Pancreas (tissue), 10 donors: ENCODE measurements around the gene UBN2. TPM values are rescaled to one million over a fixed set of nuclear protein-coding genes. Genes with fewer than 3 reads are reported as not detected.

Experiments
- ATAC-seq, 4 donors: fragments of 200-7000 bp; cut with Tn5 transposase; one replicate each; pipeline versions ENCODE4 v1.8.0 to v1.9.1; 2020; ENCODE audit warnings: mild to moderate bottlenecking in 4 of 4, moderate library complexity in 4 of 4
- DNase-seq, 6 donors: peaks; one replicate each; pipeline ENCODE4 v3.0.0-alpha.2; 2020
- FAIRE-seq: peaks from 2 replicates; lab custom pipeline; 2012; peaks lifted over from hg19 to GRCh38; lab: Jason Lieb, UNC
- H3K27ac ChIP-seq, 4 donors: fragments of 200-600 bp; sonication (generic); 1 replicate in 3 of 4; 2 replicates in 1 of 4; pipeline versions ENCODE4 v1.5.0 to v1.8.0; 2020
- H3K27me3 ChIP-seq, 4 donors: fragments of 200-600 bp; one replicate each; pipeline ENCODE4 v1.8.0; 2021
- H3K36me3 ChIP-seq, 3 donors: fragments of 200-600 bp; sonication (generic) in 1 of 3; one replicate each; pipeline versions ENCODE4 v1.5.0 to v1.8.0; 2020 to 2021
- H3K4me1 ChIP-seq, 3 donors: fragments of 200-600 bp; one replicate each; pipeline ENCODE4 v1.8.0; 2021
- H3K4me3 ChIP-seq, 4 donors: fragments of 200-600 bp; sonication (generic) in 2 of 4; one replicate each; pipeline versions ENCODE4 v1.5.0 to v1.8.0; 2020 to 2021
- H3K9me3 ChIP-seq, 4 donors: fragments of 200-600 bp; one replicate each; pipeline ENCODE4 v1.8.0; 2021
- CTCF ChIP-seq, 4 donors: fragments of 200-600 bp; sonication (generic) in 3 of 4; IDR thresholded peaks; one replicate each; pipeline versions ENCODE4 v1.5.0 to v1.8.0; 2021; ENCODE audit warnings: antibody characterized with exemption in 4 of 4
- WGBS, 2 donors: extraction: QIAGEN DNeasy Blood & Tissue Kit; methylation state at CpG; one replicate each; pipeline ENCODE4 v1.1.7; 2013; 5-methylcytosine and 5-hydroxymethylcytosine counted together
- intact Hi-C, 3 donors: fragments of 100-400 bp; cut with DNase I; formaldehyde crosslinking; loops; one replicate each; pipeline versions ENCODE4 v1.11.1 to v1.14.2; 2022
- polyA plus RNA-seq, 2 donors: library from polyadenylated mRNA; stranded (reverse); fragments of 200-250 nt; gene quantifications; one replicate each; pipeline ENCODE4 v1.2.3, GENCODE V29; 2013
- total RNA-seq, 6 donors: library from RNA; stranded (reverse); fragmentation: NEBNext Ultra II Directional in 4 of 6; extraction: Animal tissue kit (Norgen Biotek cat#: 25700) in 4 of 6; gene quantifications; one replicate each; pipeline versions ENCODE4 v1.2.1 to v1.2.4, GENCODE V29; 2021 to 2023
- donor health status: healthy with polysubstance abuse.
- donor health status: DM: no; HTN: no; CAD: no; lungs with moderate emphysema.
- donor health status: DM: no; HTN: no; CAD: no.
- donor health status: control.
- donor health status: control.
- donor health status: Bipolar disorder and iron deficiency.
- donor health status: DM: yes; HTN: yes; CAD: no.
- donor health status: DM: no; HTN: no; CAD: no.
- donor health status: DM: no; HTN: no; CAD: no.
- donor health status: DM: yes; HTN: yes; CAD: no.

Gene UBN2
- total RNA-seq (10 to 100 TPM; 11.5 to 20.3 (median 16.6) TPM), polyA plus RNA-seq (1 to 10 TPM; 2.9 to 3.4 TPM)

GRCh38 chr7:139230774-139231512 lies at the start of gene UBN2:
Gene UBN2 (plus strand): TSS chr7:139231237. CDS start chr7:139231485, 248 bp downstream.
- TF ChIP-seq CTCF (IDR thresholded peaks at IDR 0.05), result no peak
- peak; percentile 57 for FAIRE-seq
- Histone ChIP-seq H3K36me3 (no peaks in the 10 kb centered on the region), H3K9me3 (no peaks in the 10 kb centered on the region), H3K4me1 (peaks cover 0 to 22% (median 18%) of the 10 kb centered on the region in 3 donors), H3K4me3 (peak within 1 kb of the TSS; percentile 73 to 99 (median 86)), H3K27ac (peak within 1 kb of the TSS; percentile 92 to 95 (median 93)), H3K27me3 (no peaks in the 10 kb centered on the region)
- intact Hi-C loops, result no loop called here
- DNase-seq, result peak; percentile 95 to 99 (median 96)
- peak; percentile 94 to 99 (median 96) for ATAC-seq
- WGBS, 2 donors, result 0 to 1% methylated on average over 61 to 63 of the region's 63 CpGs

GRCh38 chr7:139181404-139181803 lies 49.6 kb upstream of the UBN2 start:
- FAIRE-seq, result no peak
- Histone ChIP-seq H3K27me3 (no peaks in the 10 kb centered on the region), H3K27ac (no peak overlapping the region), H3K4me1 (no peaks in the 10 kb centered on the region), H3K9me3 (no peaks in the 10 kb centered on the region), H3K36me3 (peaks cover 0 to 5% (median 2%) of the 10 kb centered on the region in 3 donors), H3K4me3 (no peak overlapping the region)
- ATAC-seq, result no peak
- no peak for DNase-seq
- WGBS, 2 donors, result 95 to 98% methylated on average over 2 of the region's 2 CpGs
- intact Hi-C loops, result no loop called here
- no peak for TF ChIP-seq CTCF (IDR thresholded peaks at IDR 0.05)

GRCh38 chr7:139182363-139182762 lies 48.7 kb upstream of the UBN2 start:
- Histone ChIP-seq H3K4me3 (no peak overlapping the region), H3K36me3 (peaks cover 0 to 5% (median 2%) of the 10 kb centered on the region in 3 donors), H3K4me1 (no peaks in the 10 kb centered on the region), H3K9me3 (no peaks in the 10 kb centered on the region), H3K27ac (no peak overlapping the region), H3K27me3 (no peaks in the 10 kb centered on the region)
- DNase-seq (no peak), FAIRE-seq (no peak), ATAC-seq (no peak)
- 62 to 64% methylated on average over 1 of the region's 1 CpG for WGBS, 2 donors
- intact Hi-C loops, result no loop called here
- no peak for TF ChIP-seq CTCF (IDR thresholded peaks at IDR 0.05)

- Histone ChIP-seq H3K9me3 (no peaks in the 10 kb centered on the region), H3K36me3 (peaks cover 0 to 5% (median 2%) of the 10 kb centered on the region in 3 donors), H3K4me1 (no peaks in the 10 kb centered on the region), H3K4me3 (no peak overlapping the region), H3K27ac (no peak overlapping the region), H3K27me3 (no peaks in the 10 kb centered on the region)
- intact Hi-C loops, result no loop called here
- no peak for DNase-seq
- ATAC-seq, result no peak
- no peak for FAIRE-seq
- 69 to 82% methylated on average over 2 of the region's 2 CpGs for WGBS, 2 donors
- TF ChIP-seq CTCF (IDR thresholded peaks at IDR 0.05), result no peak
These were observed 47.8 kb upstream of the UBN2 start for GRCh38 chr7:139183251-139183650.

GRCh38 chr7:139183878-139184338 lies 47.1 kb upstream of the UBN2 start:
- no peaks in the 10 kb centered on the region for H3K27me3 ChIP-seq
- no peak for TF ChIP-seq CTCF (IDR thresholded peaks at IDR 0.05)
- ATAC-seq (no peak), FAIRE-seq (no peak), DNase-seq (no peak)
- no peaks in the 10 kb centered on the region for H3K9me3 ChIP-seq
- H3K4me1 ChIP-seq, result no peaks in the 10 kb centered on the region
- no peak overlapping the region for H3K4me3 ChIP-seq
- 83 to 89% methylated on average over 7 of the region's 7 CpGs for WGBS, 2 donors
- peaks cover 0 to 5% (median 2%) of the 10 kb centered on the region in 3 donors for H3K36me3 ChIP-seq
- no peak overlapping the region for H3K27ac ChIP-seq
- intact Hi-C loops, result no loop called here
